HG02610 (cell line): Measurements from ENCODE around the gene PDK1.
"Not testable (repeated sequence)": the region's sequence is repeated elsewhere in the genome, so short reads cannot be mapped to it uniquely, and the experiment has no call there.

Experiments
- ATAC-seq: cut with Tn5 transposase; IDR thresholded peaks from one replicate; pipeline ENCODE4 v1.9.1; 2021; ENCODE audit warnings: mild to moderate bottlenecking, moderate library complexity; ENCODE audit not compliant: unreplicated experiment

Gene PDK1

GRCh38 chr2:172555522-172556283 is at the start of gene PDK1:
PDK1 (plus strand) TSS chr2:172556090; CDS start chr2:172556151, 61 bp downstream.
- peak; percentile 93 for ATAC-seq

GRCh38 chr2:172507199-172507598 is 48.7 kb upstream of the PDK1 start:
- no peak for ATAC-seq

- no peak for ATAC-seq
Observed at GRCh38 chr2:172510088-172510487, 45.8 kb upstream of the PDK1 start.

- ATAC-seq = no peak
Observed at GRCh38 chr2:172510548-172510947, 45.3 kb upstream of the PDK1 start.

- no peak for ATAC-seq
Observed at GRCh38 chr2:172512810-172513523, 42.9 kb upstream of the PDK1 start.

GRCh38 chr2:172513524-172513900 is 42.4 kb upstream of the PDK1 start:
- ATAC-seq = no peak

GRCh38 chr2:172513935-172514586 is 41.8 kb upstream of the PDK1 start:
- ATAC-seq = no peak

GRCh38 chr2:172516299-172516698 is 39.6 kb upstream of the PDK1 start:
- no peak for ATAC-seq

- no peak for ATAC-seq
Observed at GRCh38 chr2:172518995-172519394, 36.9 kb upstream of the PDK1 start.

- no peak for ATAC-seq
Observed at GRCh38 chr2:172525601-172526000, 30.3 kb upstream of the PDK1 start.

- ATAC-seq = no peak
Observed at GRCh38 chr2:172531309-172531708, 24.6 kb upstream of the PDK1 start.

- ATAC-seq = not testable (repeated sequence)
Observed at GRCh38 chr2:172532461-172532860, 23.4 kb upstream of the PDK1 start.

- no peak for ATAC-seq
Observed at GRCh38 chr2:172533687-172534086, 22.2 kb upstream of the PDK1 start.

GRCh38 chr2:172535119-172535518 is 20.8 kb upstream of the PDK1 start:
- ATAC-seq = no peak

GRCh38 chr2:172537851-172538250 is 18.0 kb upstream of the PDK1 start:
- ATAC-seq = not testable (repeated sequence)

GRCh38 chr2:172539767-172540166 is 16.1 kb upstream of the PDK1 start:
- ATAC-seq = no peak

- no peak for ATAC-seq
Observed at GRCh38 chr2:172540421-172540820, 15.5 kb upstream of the PDK1 start.

- ATAC-seq = no peak
Observed at GRCh38 chr2:172545408-172546075, 10.3 kb upstream of the PDK1 start.

GRCh38 chr2:172549131-172549530 is 6.8 kb upstream of the PDK1 start:
- no peak for ATAC-seq

GRCh38 chr2:172549802-172550201 is 6.1 kb upstream of the PDK1 start:
- not testable (repeated sequence) for ATAC-seq

- ATAC-seq = no peak
Observed at GRCh38 chr2:172550419-172550818, 5.5 kb upstream of the PDK1 start.
